Calu3 (cell line): Measurements from ENCODE around the gene DHRS4L2. TPM values are rescaled to one million over a fixed set of nuclear protein-coding genes. Genes with fewer than 3 reads are reported as not detected.
"Not testable (repeated sequence)": the region's sequence is repeated elsewhere in the genome, so short reads cannot be mapped to it uniquely, and the experiment has no call there.

Experiments used
- BruUV-seq: library from RNA; stranded (reverse); fragments of 400-500 nt; replicated peaks from 2 replicates; lab custom pipeline; 2021; lab: Mats Ljungman, UMichigan
- CTCF ChIA-PET: fragments of 300-600 bp; sonication (Branson Sonifier 250); formaldehyde crosslinking; loops from one replicate; lab custom pipeline; 2022; ENCODE audit warnings: antibody characterized with exemption; lab: Charles Lee
- DNase-seq: peaks from one replicate; pipeline ENCODE4 v3.0.0; 2022
- H3K27ac Mint-ChIP-seq: one replicate; pipeline ENCODE4 v1.8.0; 2022; ENCODE audit warnings: mixed read lengths; ENCODE audit not compliant: unreplicated experiment
- H3K27me3 Mint-ChIP-seq: one replicate; pipeline ENCODE4 v1.8.0; 2022; ENCODE audit warnings: mixed read lengths; ENCODE audit not compliant: unreplicated experiment
- H3K36me3 Mint-ChIP-seq: one replicate; pipeline ENCODE4 v1.8.0; 2022; ENCODE audit warnings: mild to moderate bottlenecking, moderate library complexity, mixed read lengths; ENCODE audit not compliant: insufficient read depth, unreplicated experiment
- H3K4me1 Mint-ChIP-seq: one replicate; pipeline ENCODE4 v1.8.0; 2022; ENCODE audit warnings: mild to moderate bottlenecking, low read depth, mixed read lengths; ENCODE audit not compliant: unreplicated experiment
- H3K4me3 Mint-ChIP-seq: one replicate; pipeline ENCODE4 v1.8.0; 2022; ENCODE audit warnings: mild to moderate bottlenecking, low read depth, moderate library complexity, mixed read lengths; ENCODE audit not compliant: unreplicated experiment
- H3K9me3 Mint-ChIP-seq: one replicate; pipeline ENCODE4 v1.8.0; 2022; ENCODE audit warnings: low read depth, mixed read lengths; ENCODE audit not compliant: unreplicated experiment
- intact Hi-C: fragments of 100-400 bp; cut with micrococcal nuclease; formaldehyde crosslinking; loops from one replicate; pipeline ENCODE4 v1.10.0; 2022; ENCODE audit not compliant: unreplicated experiment
- total RNA-seq: library from RNA; stranded (reverse); gene quantifications from 2 replicates; pipeline ENCODE4 v1.2.3, GENCODE V29; 2022
- TF ChIP-seq, protein P1 (sequence below): fragments of 200-600 bp; IDR thresholded peaks from one replicate; pipeline ENCODE4 v1.8.0; 2022; ENCODE audit warnings: antibody characterized with exemption; ENCODE audit not compliant: unreplicated experiment

DHRS4L2 gene
- total RNA-seq, 1 experiment from 2014 or later, result 12.0 TPM

DNA sequence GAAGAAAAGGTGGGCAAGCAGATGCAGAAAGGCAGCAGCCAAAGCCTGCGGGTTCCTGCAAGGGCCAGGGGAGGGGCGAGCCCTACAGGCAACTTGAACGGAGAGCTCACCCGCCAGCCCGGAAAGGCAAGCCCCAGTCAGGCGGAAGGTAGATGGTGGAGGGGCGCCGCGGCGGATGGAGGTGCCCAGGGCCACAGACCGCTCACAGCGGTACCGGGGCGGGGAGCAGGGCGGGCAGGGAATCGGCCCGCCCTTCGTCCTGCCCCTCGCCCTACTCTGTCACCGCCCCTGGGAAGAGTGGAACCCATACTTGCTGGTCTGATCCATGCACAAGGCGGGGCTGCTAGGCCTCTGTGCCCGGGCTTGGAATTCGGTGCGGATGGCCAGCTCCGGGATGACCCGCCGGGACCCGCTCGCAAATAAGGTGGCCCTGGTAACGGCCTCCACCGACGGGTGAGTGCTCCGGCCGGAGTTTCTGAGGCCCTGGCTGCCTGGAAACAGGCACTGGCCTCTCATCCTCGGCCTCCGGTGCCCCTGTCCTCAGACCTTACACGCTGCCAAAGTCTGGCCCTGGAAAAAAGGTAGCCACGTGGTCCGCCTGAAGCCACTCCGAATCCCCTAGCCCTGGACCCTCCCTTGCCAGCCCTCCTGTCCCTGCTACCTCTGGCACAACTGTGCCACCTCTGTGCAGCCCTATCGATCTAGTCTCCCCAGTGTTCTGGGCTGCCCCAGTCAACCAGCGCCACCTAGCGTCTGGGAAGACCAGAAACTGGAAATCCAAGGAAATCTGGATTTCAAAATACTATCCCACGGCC is 35.1 kb upstream of the DHRS4L2 start, which contains the start of gene DHRS4:
DHRS4 (plus strand) TSS at position 307 of the 815 bp plus-strand sequence; CDS start at position 326, 19 bp downstream.
- Mint-ChIP-seq H3K27ac (peak within 1 kb of the TSS; percentile 78), H3K36me3 (peaks cover 19% of the 10 kb centered on the region), H3K9me3 (no peaks in the 10 kb centered on the region), H3K27me3 (no peaks in the 10 kb centered on the region), H3K4me3 (peak within 1 kb of the TSS; percentile 91), H3K4me1 (peaks cover 8% of the 10 kb centered on the region)
- intact Hi-C loops, result loop anchor here (1.0 kb wide), 1 partner anchor 364 kb away; no protein-coding TSS in a partner anchor
- TF ChIP-seq, protein P1, sequence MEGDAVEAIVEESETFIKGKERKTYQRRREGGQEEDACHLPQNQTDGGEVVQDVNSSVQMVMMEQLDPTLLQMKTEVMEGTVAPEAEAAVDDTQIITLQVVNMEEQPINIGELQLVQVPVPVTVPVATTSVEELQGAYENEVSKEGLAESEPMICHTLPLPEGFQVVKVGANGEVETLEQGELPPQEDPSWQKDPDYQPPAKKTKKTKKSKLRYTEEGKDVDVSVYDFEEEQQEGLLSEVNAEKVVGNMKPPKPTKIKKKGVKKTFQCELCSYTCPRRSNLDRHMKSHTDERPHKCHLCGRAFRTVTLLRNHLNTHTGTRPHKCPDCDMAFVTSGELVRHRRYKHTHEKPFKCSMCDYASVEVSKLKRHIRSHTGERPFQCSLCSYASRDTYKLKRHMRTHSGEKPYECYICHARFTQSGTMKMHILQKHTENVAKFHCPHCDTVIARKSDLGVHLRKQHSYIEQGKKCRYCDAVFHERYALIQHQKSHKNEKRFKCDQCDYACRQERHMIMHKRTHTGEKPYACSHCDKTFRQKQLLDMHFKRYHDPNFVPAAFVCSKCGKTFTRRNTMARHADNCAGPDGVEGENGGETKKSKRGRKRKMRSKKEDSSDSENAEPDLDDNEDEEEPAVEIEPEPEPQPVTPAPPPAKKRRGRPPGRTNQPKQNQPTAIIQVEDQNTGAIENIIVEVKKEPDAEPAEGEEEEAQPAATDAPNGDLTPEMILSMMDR, result peak; percentile 89
- CTCF ChIA-PET, result interaction anchor here (0.9 to 1.0 kb wide), 2 partner anchors 259 to 322 kb away, joined by 3 to 4 read pairs; no protein-coding TSS in a partner anchor
- BruUV-seq, result TSS peak; percentile 59
- peak; percentile 84 for DNase-seq

DNA sequence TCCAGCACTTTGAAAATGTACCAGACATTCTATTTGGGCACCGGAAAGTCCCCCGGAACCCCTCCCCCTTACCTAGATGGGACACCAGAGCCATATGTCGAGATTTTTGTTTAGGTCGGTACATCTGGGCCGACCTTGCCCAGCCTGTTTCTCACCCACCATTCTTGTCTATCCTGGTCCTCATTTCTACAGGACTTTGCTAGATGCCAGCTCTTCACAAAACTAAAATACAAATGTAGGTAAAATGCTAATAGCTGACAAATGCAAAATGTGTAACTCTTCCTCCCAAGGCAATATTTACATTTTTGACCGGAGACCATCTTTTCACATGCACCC is 34.5 kb upstream of the DHRS4L2 start:
- DNase-seq, H3K9me3 Mint-ChIP-seq, BruUV-seq, CTCF ChIA-PET, H3K27me3 Mint-ChIP-seq, H3K4me1 Mint-ChIP-seq: not testable (repeated sequence)
- Mint-ChIP-seq H3K4me3 (peak overlapping the region; percentile 91), H3K36me3 (peaks cover 19% of the 10 kb centered on the region), H3K27ac (peak overlapping the region; percentile 78)
- intact Hi-C loops, result loop anchor here (1.0 kb wide), 1 partner anchor 365 kb away; no protein-coding TSS in a partner anchor

DNA sequence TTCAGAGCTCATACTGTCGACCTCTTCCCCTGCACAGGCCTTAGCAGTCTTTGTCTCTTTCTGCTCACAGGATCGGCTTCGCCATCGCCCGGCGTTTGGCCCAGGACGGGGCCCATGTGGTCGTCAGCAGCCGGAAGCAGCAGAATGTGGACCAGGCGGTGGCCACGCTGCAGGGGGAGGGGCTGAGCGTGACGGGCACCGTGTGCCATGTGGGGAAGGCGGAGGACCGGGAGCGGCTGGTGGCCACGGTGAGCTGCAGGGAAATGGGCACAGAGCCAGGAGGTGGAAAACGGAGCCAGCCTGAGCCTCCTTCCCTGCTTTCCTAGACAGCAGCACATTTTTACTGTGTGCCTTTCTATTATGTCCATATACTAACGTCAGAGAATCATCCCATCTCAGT is 33.8 kb upstream of the DHRS4L2 start:
- Mint-ChIP-seq H3K36me3 (peaks cover 19% of the 10 kb centered on the region), H3K4me3 (peak overlapping the region; percentile 91)
- H3K27me3 Mint-ChIP-seq, CTCF ChIA-PET, H3K9me3 Mint-ChIP-seq, DNase-seq, H3K27ac Mint-ChIP-seq, H3K4me1 Mint-ChIP-seq, BruUV-seq: not testable (repeated sequence)
- intact Hi-C loops, result loop anchor here (1.0 kb wide), 1 partner anchor 366 kb away; no protein-coding TSS in a partner anchor

DNA sequence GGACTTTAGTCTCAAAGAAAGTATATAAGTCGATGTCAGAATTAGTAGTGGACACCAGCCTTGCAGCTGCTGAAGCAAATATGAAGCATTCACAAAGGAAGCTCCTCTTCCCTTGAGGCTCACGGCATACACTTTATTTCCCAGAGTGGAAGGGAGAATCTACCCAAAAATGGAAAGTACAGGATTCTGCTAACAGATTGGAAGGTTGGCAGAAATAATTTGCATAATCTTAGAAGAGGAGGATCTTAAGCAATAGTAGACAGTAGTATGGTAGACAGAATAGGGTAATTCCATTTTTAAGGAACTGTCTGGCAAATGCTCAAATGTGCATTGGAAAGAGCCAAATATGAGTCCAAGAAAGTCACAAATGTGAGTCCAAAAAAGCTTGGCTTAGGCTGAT is 32.9 kb upstream of the DHRS4L2 start:
- H3K27ac Mint-ChIP-seq, H3K4me3 Mint-ChIP-seq, H3K27me3 Mint-ChIP-seq, intact Hi-C loops, CTCF ChIA-PET, BruUV-seq, DNase-seq, H3K9me3 Mint-ChIP-seq, H3K4me1 Mint-ChIP-seq: not testable (repeated sequence)
- peaks cover 19% of the 10 kb centered on the region for H3K36me3 Mint-ChIP-seq

DNA sequence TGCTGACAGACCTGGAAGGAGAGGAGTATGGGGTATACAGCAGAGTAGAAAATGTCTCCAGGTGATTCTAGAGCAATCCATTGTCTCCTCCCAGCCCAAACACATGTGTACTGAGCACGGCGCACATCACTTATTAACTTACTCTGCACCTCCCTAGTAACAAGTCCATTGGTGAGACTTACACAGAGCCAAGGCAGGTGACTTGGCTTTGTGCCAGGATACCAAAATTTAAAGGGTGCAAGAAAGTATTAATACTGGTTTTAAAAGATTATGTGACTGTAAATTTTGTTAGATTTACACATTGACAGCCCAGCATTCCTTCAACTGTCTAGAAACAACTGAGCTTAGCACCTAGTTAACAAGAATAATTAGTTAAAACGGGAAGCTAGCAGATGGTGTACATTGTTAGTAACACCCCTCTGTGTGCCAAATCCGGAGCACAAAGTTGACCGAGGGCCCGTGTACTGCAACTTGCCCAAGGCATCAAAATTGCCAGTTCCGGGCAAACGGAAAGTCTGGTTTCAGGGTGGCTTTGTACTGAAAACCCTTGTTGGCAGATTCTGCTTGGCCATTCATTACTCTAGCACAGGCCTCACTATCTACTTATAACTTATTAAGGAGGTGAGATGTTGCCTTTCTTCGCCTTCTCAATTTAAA is 30.7 kb upstream of the DHRS4L2 start:
- H3K27me3 Mint-ChIP-seq, intact Hi-C loops, H3K4me1 Mint-ChIP-seq, H3K4me3 Mint-ChIP-seq, CTCF ChIA-PET, H3K27ac Mint-ChIP-seq, DNase-seq, H3K9me3 Mint-ChIP-seq, BruUV-seq: not testable (repeated sequence)
- peaks cover 17% of the 10 kb centered on the region for H3K36me3 Mint-ChIP-seq

DNA sequence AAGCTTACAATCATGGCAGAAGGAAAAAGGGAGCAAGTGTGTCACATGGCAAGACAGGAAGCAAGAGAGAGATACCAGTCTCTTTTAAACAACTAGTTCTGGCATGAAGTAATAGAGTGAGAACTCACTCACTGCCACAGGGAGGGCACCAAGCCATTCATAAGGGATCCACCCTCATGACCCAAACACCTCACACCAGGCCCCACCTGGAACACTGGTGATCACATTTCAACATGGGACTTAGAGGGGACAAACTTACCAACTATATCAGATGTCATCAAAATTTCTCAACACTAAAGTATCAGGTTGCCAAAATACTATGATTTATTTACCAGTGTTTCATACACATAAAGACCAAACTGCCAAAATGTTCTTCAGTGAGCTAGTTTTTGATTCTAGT is 27.8 kb upstream of the DHRS4L2 start:
- intact Hi-C loops, CTCF ChIA-PET, DNase-seq, BruUV-seq, H3K4me1 Mint-ChIP-seq, H3K27ac Mint-ChIP-seq, H3K27me3 Mint-ChIP-seq, H3K4me3 Mint-ChIP-seq, H3K9me3 Mint-ChIP-seq, H3K36me3 Mint-ChIP-seq: not testable (repeated sequence)

DNA sequence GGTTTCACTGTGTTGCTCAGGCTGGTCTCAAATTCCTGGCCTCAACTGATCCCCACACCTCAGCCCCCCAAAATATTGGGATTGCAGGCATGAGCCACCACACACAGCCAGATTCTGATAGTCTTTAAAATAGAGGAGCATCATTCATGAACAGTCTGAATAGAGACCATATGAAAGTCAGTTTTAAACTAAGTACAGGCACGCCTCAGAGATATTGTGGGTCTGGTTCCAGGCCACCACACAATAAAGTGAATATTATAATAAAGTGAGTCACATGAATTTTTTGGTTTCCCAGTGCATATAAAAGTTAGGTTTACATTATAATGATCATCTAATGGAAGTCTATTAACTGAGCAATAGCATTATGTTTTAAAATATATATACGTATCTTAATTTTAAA is 27.0 kb upstream of the DHRS4L2 start:
- H3K4me3 Mint-ChIP-seq, DNase-seq, CTCF ChIA-PET, BruUV-seq, H3K4me1 Mint-ChIP-seq, H3K27me3 Mint-ChIP-seq, intact Hi-C loops, H3K36me3 Mint-ChIP-seq, H3K9me3 Mint-ChIP-seq, H3K27ac Mint-ChIP-seq: not testable (repeated sequence)

DNA sequence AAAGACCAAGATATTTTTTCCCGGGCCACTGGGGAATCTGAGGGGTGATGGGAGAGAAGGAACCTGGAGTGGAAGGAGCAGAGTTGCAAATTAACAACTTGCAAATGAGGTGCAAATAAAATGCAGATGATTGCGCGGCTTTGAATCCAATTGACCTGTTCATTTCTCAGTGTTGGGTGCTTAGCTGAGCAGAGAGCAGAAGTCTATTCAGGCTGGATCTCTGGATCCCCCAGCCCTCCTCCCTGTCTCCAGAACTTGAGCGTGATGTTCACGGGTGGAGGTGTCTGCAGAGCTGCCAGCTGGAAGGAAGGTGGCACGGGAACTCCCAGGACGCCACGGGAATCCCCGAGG is 19.6 kb upstream of the DHRS4L2 start:
- H3K27ac Mint-ChIP-seq, H3K4me3 Mint-ChIP-seq, BruUV-seq, H3K4me1 Mint-ChIP-seq, intact Hi-C loops, CTCF ChIA-PET, H3K36me3 Mint-ChIP-seq, DNase-seq, H3K9me3 Mint-ChIP-seq: not testable (repeated sequence)
- H3K27me3 Mint-ChIP-seq, result peaks cover 22% of the 10 kb centered on the region
